NB4 (cell line): Measurements from ENCODE around the gene FRMD4B.

ENCODE experiments used
- CTCF ChIP-seq: IDR thresholded peaks from one replicate; pipeline ENCODE4 v1.5.1; 2012; ENCODE audit warnings: low read depth, low read length
- MAX ChIP-seq: IDR thresholded peaks from 2 replicates; pipeline ENCODE4 v1.6.1; 2011; ENCODE audit warnings: low read depth, low read length

GRCh38 chr3:69371816-69372215, 14.1 kb downstream of the FRMD4B start:
- TF ChIP-seq CTCF (no peak), MAX (no peak)
